ENCODE measurements around the gene AP1S1. TPM values are rescaled to one million over a fixed set of nuclear protein-coding genes. Genes with fewer than 3 reads are reported as not detected.

AP1S1 gene
- total and polyA plus RNA-seq, 4 donors: 42.7 to 74.7 (median 60.9) TPM

- Histone ChIP-seq H3K27ac (ENCODE audit: low read depth in 1 of 2, low read length in 1 of 2) (peak overlapping the region; percentile 54 to 81), H3K36me3 (ENCODE audit: control insufficient read depth in 4 of 4, insufficient read depth in 4 of 4, low read length in 4 of 4) (peaks cover 0 to 15% (median 5%) of the 10 kb centered on the region in 4 donors), H3K9me3 (ENCODE audit: control insufficient read depth in 4 of 4, insufficient read depth in 3 of 4, low read length in 3 of 4) (no peaks in the 10 kb centered on the region), H3K4me3 (no peak overlapping the region), H3K4me1 (ENCODE audit: control insufficient read depth in 5 of 5, insufficient read depth in 5 of 5, low read length in 5 of 5) (peaks cover 0 to 13% (median 0%) of the 10 kb centered on the region in 5 donors), H3K9ac (ENCODE audit: insufficient read depth in 1 of 2, low read length in 2 of 2) (no peak overlapping the region), H3K27me3 (ENCODE audit: control insufficient read depth in 3 of 3, insufficient read depth in 3 of 3, low read length in 2 of 3) (no peaks in the 10 kb centered on the region)
- peak; percentile 20 for TF ChIP-seq CTCF (IDR thresholded peaks at IDR 0.05; ENCODE audit: control extremely low read depth, extremely low read depth)
- DNase-seq (peak; percentile 42 to 61 (median 54)), ATAC-seq (ENCODE audit: insufficient read depth, low FRiP score) (peak; percentile 86)
- 6% methylated on average over 16 of the region's 16 CpGs for WGBS, 2 donors
These were observed 15.9 kb upstream of the AP1S1 start for GRCh38 chr7:101138213-101138870.

GRCh38 chr7:101140339-101140699 lies 14.0 kb upstream of the AP1S1 start:
- ATAC-seq (ENCODE audit: insufficient read depth, low FRiP score) (no peak), DNase-seq (no peak)
- Histone ChIP-seq H3K9me3 (ENCODE audit: control insufficient read depth in 4 of 4, insufficient read depth in 3 of 4, low read length in 3 of 4) (no peaks in the 10 kb centered on the region), H3K27me3 (ENCODE audit: control insufficient read depth in 3 of 3, insufficient read depth in 3 of 3, low read length in 2 of 3) (peaks cover 0 to 3% (median 0%) of the 10 kb centered on the region in 3 donors), H3K4me1 (ENCODE audit: control insufficient read depth in 5 of 5, insufficient read depth in 5 of 5, low read length in 5 of 5) (peaks cover 0 to 13% (median 0%) of the 10 kb centered on the region in 5 donors), H3K4me3 (no peak overlapping the region), H3K36me3 (ENCODE audit: control insufficient read depth in 4 of 4, insufficient read depth in 4 of 4, low read length in 4 of 4) (peaks cover 0 to 9% (median 3%) of the 10 kb centered on the region in 4 donors), H3K9ac (ENCODE audit: insufficient read depth in 1 of 2, low read length in 2 of 2) (no peak overlapping the region), H3K27ac (ENCODE audit: low read depth in 1 of 2, low read length in 1 of 2) (no peak overlapping the region)
- no peak for TF ChIP-seq CTCF (IDR thresholded peaks at IDR 0.05; ENCODE audit: control extremely low read depth, extremely low read depth)
- WGBS, 2 donors: 35 to 37% methylated on average over 3 of the region's 3 CpGs

GRCh38 chr7:101140746-101141382 lies 13.4 kb upstream of the AP1S1 start:
- WGBS, 2 donors: 88 to 91% methylated on average over 4 of the region's 4 CpGs
- Histone ChIP-seq H3K27me3 (ENCODE audit: control insufficient read depth in 3 of 3, insufficient read depth in 3 of 3, low read length in 2 of 3) (peaks cover 0 to 3% (median 0%) of the 10 kb centered on the region in 3 donors), H3K27ac (ENCODE audit: low read depth in 1 of 2, low read length in 1 of 2) (no peak overlapping the region), H3K4me3 (no peak overlapping the region), H3K9me3 (ENCODE audit: control insufficient read depth in 4 of 4, insufficient read depth in 3 of 4, low read length in 3 of 4) (no peaks in the 10 kb centered on the region), H3K36me3 (ENCODE audit: control insufficient read depth in 4 of 4, insufficient read depth in 4 of 4, low read length in 4 of 4) (peaks cover 0 to 3% (median under 1%) of the 10 kb centered on the region in 4 donors), H3K9ac (ENCODE audit: insufficient read depth in 1 of 2, low read length in 2 of 2) (no peak overlapping the region), H3K4me1 (ENCODE audit: control insufficient read depth in 5 of 5, insufficient read depth in 5 of 5, low read length in 5 of 5) (peaks cover 0 to 13% (median 0%) of the 10 kb centered on the region in 5 donors)
- TF ChIP-seq CTCF (IDR thresholded peaks at IDR 0.05; ENCODE audit: control extremely low read depth, extremely low read depth): no peak
- ATAC-seq (ENCODE audit: insufficient read depth, low FRiP score) (no peak), DNase-seq (no peak)

All from lung (tissue), 12 donors.